Karpas-422 (cell line): Measurements from ENCODE around the gene ITK. TPM values are rescaled to one million over a fixed set of nuclear protein-coding genes. Genes with fewer than 3 reads are reported as not detected.
A peak's percentile ranks its signal among the peaks of the same experiment; 100 is the strongest.

ENCODE experiments used
- DNase-seq: peaks from one replicate; pipeline ENCODE4 v3.0.0-alpha.2; 2015
- H2AFZ ChIP-seq: fragments of 200-600 bp; sonication (generic); 2 replicates; pipeline ENCODE4 v1.6.1; 2014; ENCODE audit warnings: antibody characterized with exemption, low read length, mixed read lengths
- H3K27ac ChIP-seq: fragments of 200-600 bp; sonication (generic); 2 replicates; pipeline ENCODE4 v1.5.1; 2014; ENCODE audit warnings: mild to moderate bottlenecking, low read length, moderate library complexity
- H3K27me3 ChIP-seq: fragments of 200-600 bp; sonication (generic); 2 replicates; pipeline ENCODE4 v1.6.1; 2014; ENCODE audit warnings: low read length, mixed read lengths
- H3K36me3 ChIP-seq: fragments of 200-600 bp; sonication (generic); 2 replicates; pipeline ENCODE4 v1.6.1; 2014; ENCODE audit warnings: low read length, mixed read lengths; ENCODE audit not compliant: insufficient read depth
- H3K4me1 ChIP-seq: fragments of 200-600 bp; sonication (generic); 2 replicates; pipeline ENCODE4 v1.6.1; 2014; ENCODE audit warnings: mild to moderate bottlenecking, low read length, mixed read lengths
- H3K4me2 ChIP-seq: fragments of 200-600 bp; sonication (generic); 2 replicates; pipeline ENCODE4 v1.6.1; 2014; ENCODE audit warnings: low read length, low read depth, mild to moderate bottlenecking; ENCODE audit not compliant: poor library complexity, severe bottlenecking
- H3K4me3 ChIP-seq: fragments of 200-600 bp; sonication (generic); 2 replicates; pipeline ENCODE4 v1.5.1; 2014; ENCODE audit warnings: mild to moderate bottlenecking, antibody characterized with exemption, low read length, mixed read lengths
- H3K79me2 ChIP-seq: fragments of 200-600 bp; sonication (generic); 2 replicates; pipeline ENCODE4 v1.6.1; 2014; ENCODE audit warnings: mild to moderate bottlenecking, low read length, mixed read lengths
- H3K9ac ChIP-seq: fragments of 200-600 bp; sonication (generic); 2 replicates; pipeline ENCODE4 v1.6.0; 2014; ENCODE audit warnings: low read length
- H3K9me2 ChIP-seq: fragments of 200-600 bp; sonication (generic), shearing (Covaris generic); replicated peaks from 2 replicates; pipeline ENCODE4 v1.6.0; 2014; ENCODE audit warnings: mild to moderate bottlenecking, low read length, moderate library complexity; ENCODE audit not compliant: insufficient read depth
- H3K9me3 ChIP-seq: fragments of 300-700, 200-600 bp; sonication (generic); 2 replicates; pipeline ENCODE4 v1.6.1; 2014; ENCODE audit warnings: low read length, mixed read lengths
- H4K20me1 ChIP-seq: fragments of 200-600 bp; sonication (generic); 2 replicates; pipeline ENCODE4 v1.6.1; 2014; ENCODE audit warnings: mild to moderate bottlenecking, antibody characterized with exemption, low read length, low read depth; ENCODE audit not compliant: insufficient read depth
- total RNA-seq: library from RNA; depleted of rRNA; stranded (reverse); fragments of >200 nt; shearing (Covaris generic); gene quantifications from 2 replicates; pipeline ENCODE4 v1.2.3, GENCODE V29; 2014; ENCODE audit warnings: low replicate concordance; rRNA removed

Gene ITK
- total RNA-seq: 0.25 and 1.3 TPM in 2 replicates

DNA sequence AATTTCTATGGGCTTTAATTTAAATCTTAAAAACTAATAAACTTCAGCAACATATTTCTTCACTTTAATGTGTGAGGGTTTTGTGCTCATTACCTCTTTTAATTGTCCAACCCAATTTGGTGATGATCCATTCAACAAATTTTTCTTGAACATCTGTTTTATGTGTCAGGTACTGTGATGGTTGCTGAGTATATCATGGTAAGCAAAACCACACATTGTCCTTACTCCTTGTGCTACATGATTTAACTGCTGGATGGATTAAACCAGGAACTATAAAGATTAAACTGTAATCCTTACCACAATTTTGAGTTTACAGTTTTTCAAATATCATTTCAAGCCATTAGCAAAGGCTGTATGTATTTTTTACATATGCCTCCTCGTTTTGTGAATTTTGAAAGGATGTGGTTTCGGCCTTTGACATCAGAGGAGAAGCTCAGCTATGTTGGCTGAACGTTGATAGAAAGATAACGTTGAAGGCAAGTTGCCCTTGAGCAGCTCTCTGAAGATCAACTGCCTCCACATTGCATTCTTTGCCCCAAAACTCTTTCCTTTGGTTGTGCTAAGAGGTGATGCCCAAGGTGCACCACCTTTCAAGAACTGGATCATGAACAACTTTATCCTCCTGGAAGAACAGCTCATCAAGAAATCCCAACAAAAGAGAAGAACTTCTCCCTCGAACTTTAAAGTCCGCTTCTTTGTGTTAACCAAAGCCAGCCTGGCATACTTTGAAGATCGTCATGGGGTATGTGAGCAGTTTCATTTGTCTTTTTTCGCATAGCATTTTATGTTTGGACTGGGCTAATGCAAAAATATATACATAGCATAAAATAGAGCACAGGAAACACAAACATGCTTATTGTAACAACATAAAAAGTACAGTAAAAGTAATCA is at the start of gene ITK:
TSS of gene ITK (plus strand) at position 467 of the 891 bp plus-strand sequence. CDS start at position 605, 138 bp downstream.
- DNase-seq: no peak
- no peaks in the 10 kb centered on the region for H3K27me3 ChIP-seq
- no peak within 1 kb of the TSS for H3K27ac ChIP-seq
- H2AFZ ChIP-seq: no peak within 1 kb of the TSS; the same call in 1 of the 2 replicates
- no peaks in the 10 kb centered on the region for H3K9me3 ChIP-seq
- H4K20me1 ChIP-seq: no peaks in the 10 kb centered on the region
- H3K4me1 ChIP-seq: 0 out of 2 replicates have a peak, but pooled peaks cover 4% of the 10 kb centered on the region
- H3K4me2 ChIP-seq: no peak within 1 kb of the TSS
- H3K79me2 ChIP-seq: no peaks in the 10 kb centered on the region
- no peak within 1 kb of the TSS for H3K4me3 ChIP-seq
- H3K9me2 ChIP-seq: no peaks in the 10 kb centered on the region
- no peaks in the 10 kb centered on the region for H3K36me3 ChIP-seq
- no peak within 1 kb of the TSS for H3K9ac ChIP-seq

DNA sequence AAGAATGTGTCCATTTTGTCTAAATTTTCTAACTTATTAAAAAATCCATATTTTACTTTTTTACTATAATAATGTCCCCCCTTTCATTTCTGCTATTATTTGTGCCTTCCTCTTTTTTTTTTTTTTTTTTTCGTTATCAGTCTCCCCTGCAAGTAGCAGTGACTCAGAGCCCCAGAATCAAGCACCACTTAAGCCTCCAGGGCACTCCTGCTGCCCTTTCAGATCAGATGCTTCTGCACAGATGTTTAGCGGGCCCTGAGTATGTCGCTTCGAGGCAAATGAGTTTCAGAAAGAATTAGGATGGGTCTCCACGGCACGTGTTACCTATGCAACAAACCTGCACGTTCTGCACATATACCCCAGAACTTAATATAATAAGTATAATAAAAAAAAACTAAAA is 49.7 kb upstream of the ITK start:
- Histone ChIP-seq H3K79me2 (no peaks in the 10 kb centered on the region), H3K27ac (no peak overlapping the region), H3K4me1 (peaks cover 8% of the 10 kb centered on the region), H3K9me3 (no peaks in the 10 kb centered on the region), H3K4me3 (no peak overlapping the region), H3K27me3 (no peaks in the 10 kb centered on the region), H2AFZ (no peak overlapping the region), H4K20me1 (0 out of 2 replicates have a peak, but pooled peaks cover 5% of the 10 kb centered on the region), H3K4me2 (no peak overlapping the region), H3K36me3 (no peaks in the 10 kb centered on the region), H3K9ac (no peak overlapping the region), H3K9me2 (no peaks in the 10 kb centered on the region)
- DNase-seq: peak; percentile 62

DNA sequence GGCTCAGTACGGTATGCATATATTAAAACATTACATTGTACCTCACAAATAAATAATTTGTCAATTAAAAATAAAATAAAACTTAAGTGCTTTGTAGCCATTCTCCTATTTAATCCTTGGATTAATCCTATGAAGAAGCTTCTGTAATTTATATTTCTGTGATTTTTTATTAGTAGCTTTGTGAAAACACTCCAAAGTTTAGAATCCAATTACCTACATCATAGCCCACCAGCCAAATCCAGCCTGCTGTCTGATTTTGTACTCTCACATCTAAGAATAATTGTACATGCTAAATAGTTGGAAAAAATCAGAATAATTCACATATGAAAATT is 48.4 kb upstream of the ITK start:
- Histone ChIP-seq H3K9me2 (no peaks in the 10 kb centered on the region), H3K4me1 (peaks cover 8% of the 10 kb centered on the region), H3K27ac (no peak overlapping the region), H3K9ac (no peak overlapping the region), H3K4me3 (no peak overlapping the region), H3K9me3 (no peaks in the 10 kb centered on the region), H4K20me1 (0 out of 2 replicates have a peak, but pooled peaks cover 5% of the 10 kb centered on the region), H3K36me3 (no peaks in the 10 kb centered on the region), H2AFZ (no peak overlapping the region), H3K27me3 (no peaks in the 10 kb centered on the region), H3K4me2 (no peak overlapping the region), H3K79me2 (no peaks in the 10 kb centered on the region)
- no peak for DNase-seq

DNA sequence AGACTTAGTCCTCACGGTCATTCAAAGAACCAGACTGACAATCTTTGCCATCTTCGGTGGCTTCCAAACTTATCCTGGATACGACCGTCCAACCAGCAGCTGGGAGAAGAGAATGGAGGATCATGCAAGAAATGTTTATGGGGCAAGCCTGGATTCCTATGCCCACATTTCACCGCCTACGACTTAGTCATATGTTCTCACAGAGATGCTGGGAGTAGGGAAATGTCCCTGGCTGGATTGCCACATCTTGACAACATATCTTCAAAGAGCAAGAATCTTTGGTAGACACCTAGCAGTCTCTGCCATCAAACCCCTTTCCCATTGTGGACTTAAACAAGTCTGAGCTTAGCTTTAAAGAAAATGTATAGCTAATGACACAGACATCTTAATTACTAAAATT is 42.9 kb upstream of the ITK start:
- no peak overlapping the region for H3K4me3 ChIP-seq
- no peak overlapping the region for H3K9ac ChIP-seq
- peaks cover 19% of the 10 kb centered on the region for H3K79me2 ChIP-seq
- peaks cover 16% of the 10 kb centered on the region for H3K36me3 ChIP-seq
- DNase-seq: peak; percentile 31
- no peaks in the 10 kb centered on the region for H3K27me3 ChIP-seq
- no peak overlapping the region for H3K4me2 ChIP-seq
- no peaks in the 10 kb centered on the region for H3K9me3 ChIP-seq
- H4K20me1 ChIP-seq: peaks cover 10% of the 10 kb centered on the region
- no peak overlapping the region for H2AFZ ChIP-seq
- no peaks in the 10 kb centered on the region for H3K9me2 ChIP-seq
- H3K27ac ChIP-seq: no peak overlapping the region
- H3K4me1 ChIP-seq: peaks cover 8% of the 10 kb centered on the region

DNA sequence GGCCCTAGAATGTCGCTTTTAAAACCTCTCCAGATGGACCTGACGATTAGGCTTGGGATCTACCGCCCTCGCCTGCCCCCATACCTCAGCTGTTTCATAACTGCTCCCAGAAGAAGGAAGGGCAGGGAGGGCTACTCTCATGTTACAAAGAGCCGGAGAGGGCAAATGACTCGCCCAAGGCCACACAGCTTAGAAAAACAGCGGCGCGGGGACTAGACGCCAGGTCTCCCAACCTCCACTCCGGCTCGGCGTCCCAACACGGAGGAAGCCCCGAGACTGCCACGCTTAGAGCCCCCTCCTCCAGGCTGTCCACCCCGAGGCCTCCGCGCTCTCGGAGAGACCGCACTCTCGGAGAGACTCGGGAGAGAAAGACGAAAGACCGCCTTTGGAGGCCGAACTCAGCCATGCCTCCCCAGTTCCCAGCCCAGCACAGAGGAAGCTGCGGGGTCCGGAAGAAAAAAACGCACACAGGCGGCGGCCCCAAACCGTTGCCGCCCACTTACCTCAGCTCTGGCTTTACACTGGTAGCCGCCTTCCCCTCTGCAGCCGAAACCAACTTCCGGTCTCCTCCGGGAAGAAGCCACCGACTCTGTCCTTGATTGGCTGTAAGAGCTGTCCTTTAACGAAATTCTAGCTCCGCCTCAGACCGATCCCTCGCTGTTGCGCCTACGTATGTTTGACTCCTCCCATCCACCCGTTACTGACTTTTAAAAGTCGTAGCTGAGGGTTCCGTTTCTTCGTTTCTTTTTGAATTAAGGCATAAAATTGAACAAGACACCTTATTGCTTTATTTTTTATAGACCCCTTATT is 38.1 kb upstream of the ITK start, which contains the start of gene MED7:
TSS of gene MED7 (minus strand) at position 549 of the 810 bp plus-strand sequence. CDS start 3,434 bp downstream, outside the sequence.
- Histone ChIP-seq H4K20me1 (peaks cover 5% of the 10 kb centered on the region), H3K9me2 (no peaks in the 10 kb centered on the region), H2AFZ (peak within 1 kb of the TSS; percentile 95), H3K4me2 (peak within 1 kb of the TSS; percentile 98), H3K9me3 (no peaks in the 10 kb centered on the region), H3K9ac (peak within 1 kb of the TSS; percentile 97), H3K4me1 (peaks cover 17% of the 10 kb centered on the region), H3K4me3 (peak within 1 kb of the TSS; percentile 86), H3K79me2 (peaks cover 19% of the 10 kb centered on the region), H3K36me3 (peaks cover 14% of the 10 kb centered on the region), H3K27ac (peak within 1 kb of the TSS; percentile 76), H3K27me3 (no peaks in the 10 kb centered on the region)
- peak; percentile 100 for DNase-seq

DNA sequence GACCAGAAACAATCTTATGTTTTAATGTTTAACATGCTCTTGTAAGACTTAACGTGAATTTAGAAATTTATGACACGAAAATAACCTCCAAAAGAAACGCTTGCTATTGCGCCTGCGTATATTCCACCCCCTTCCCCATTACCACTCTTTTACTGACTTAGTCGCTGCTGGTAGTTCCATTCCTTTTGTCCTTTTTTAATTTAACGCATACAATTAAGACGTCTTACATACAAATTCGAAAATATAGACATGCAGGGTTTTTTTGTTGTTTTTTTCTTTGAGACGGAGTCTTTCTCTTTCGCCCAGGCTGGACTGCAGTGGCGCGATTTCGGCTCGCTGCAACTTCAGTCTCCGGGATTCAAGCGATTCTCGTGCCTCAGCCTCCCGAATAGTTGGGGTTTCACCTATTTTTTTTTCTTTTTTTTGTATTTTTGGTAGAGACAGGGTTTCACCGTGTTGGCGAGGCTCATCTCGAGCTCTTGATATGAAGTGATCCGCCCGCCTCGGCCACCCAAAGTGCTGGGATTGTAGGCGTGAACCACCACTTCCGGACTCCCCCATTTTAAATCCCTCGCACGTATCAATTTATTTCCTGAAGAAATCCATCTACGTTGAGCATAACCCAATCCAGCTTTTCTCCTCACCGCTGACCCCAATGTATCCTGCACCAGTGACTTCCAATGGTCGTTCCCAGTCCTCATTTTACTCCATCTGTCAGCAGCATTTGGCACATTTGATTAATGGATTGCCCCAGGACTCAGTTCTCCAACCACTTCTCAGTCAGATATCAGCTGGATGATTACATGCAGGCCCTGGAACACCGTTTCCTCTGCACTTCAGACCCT is 37.3 kb upstream of the ITK start:
- no peaks in the 10 kb centered on the region; the same call in 1 of the 2 replicates for H4K20me1 ChIP-seq
- peak overlapping the region; percentile 95 for H2AFZ ChIP-seq
- H3K9me2 ChIP-seq: no peaks in the 10 kb centered on the region
- peak overlapping the region; percentile 82 for H3K9ac ChIP-seq
- H3K4me3 ChIP-seq: peak overlapping the region; percentile 86
- DNase-seq: peak; percentile 79
- H3K27me3 ChIP-seq: no peaks in the 10 kb centered on the region
- H3K36me3 ChIP-seq: peaks cover 6% of the 10 kb centered on the region
- H3K9me3 ChIP-seq: no peaks in the 10 kb centered on the region
- H3K4me1 ChIP-seq: peaks cover 17% of the 10 kb centered on the region
- peaks cover 19% of the 10 kb centered on the region for H3K79me2 ChIP-seq
- peak overlapping the region; percentile 76 for H3K27ac ChIP-seq
- peak overlapping the region; percentile 98 for H3K4me2 ChIP-seq

DNA sequence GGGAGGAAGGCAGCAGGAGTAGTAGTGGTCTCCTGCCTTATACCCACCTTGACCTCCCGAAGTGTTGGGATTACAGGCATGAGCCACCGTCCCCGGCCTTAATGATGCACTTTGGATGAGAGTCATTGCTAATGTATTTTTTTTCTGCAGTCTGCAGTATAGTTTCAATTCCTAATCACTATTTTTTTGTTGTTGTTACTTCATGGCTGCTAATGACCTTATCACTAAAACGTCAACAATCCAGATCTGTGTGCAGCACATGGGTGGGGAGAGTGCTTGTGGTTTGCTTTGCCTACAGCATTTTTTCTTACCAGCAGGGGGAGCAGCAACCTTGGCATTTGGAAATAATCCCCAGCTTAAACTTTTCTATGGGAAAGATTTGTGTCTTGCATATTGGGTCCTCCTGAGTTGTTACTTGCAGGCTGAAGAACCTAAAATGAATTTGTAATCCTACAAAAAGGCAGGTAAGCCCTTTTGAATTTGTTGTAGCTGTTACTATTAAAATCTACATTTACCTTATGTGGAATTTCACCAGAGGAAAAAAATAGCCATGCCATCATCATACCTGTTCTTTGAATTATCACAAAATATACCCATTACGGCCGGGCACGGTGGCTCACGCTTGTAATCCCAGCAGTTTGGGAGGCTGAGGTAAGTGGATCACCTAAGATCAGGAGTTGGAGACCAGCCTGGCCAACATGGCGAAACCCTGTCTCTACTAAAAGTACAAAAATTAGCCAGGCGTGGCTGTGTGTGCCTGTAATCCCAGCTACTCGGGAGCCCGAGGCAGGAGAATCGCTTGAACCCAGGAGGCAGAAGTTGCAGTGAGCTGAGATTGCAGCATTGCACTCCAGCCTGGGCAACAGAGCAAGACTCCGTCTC is 31.7 kb upstream of the ITK start:
- no peak overlapping the region for H3K27ac ChIP-seq
- no peak overlapping the region for H2AFZ ChIP-seq
- peaks cover 18% of the 10 kb centered on the region for H3K4me1 ChIP-seq
- H3K9me3 ChIP-seq: no peaks in the 10 kb centered on the region
- H3K27me3 ChIP-seq: no peaks in the 10 kb centered on the region
- H3K79me2 ChIP-seq: no peaks in the 10 kb centered on the region
- DNase-seq: peak; percentile 94
- H3K4me2 ChIP-seq: no peak overlapping the region
- no peak overlapping the region for H3K4me3 ChIP-seq
- no peaks in the 10 kb centered on the region for H3K36me3 ChIP-seq
- H3K9ac ChIP-seq: no peak overlapping the region
- no peaks in the 10 kb centered on the region for H3K9me2 ChIP-seq
- H4K20me1 ChIP-seq: no peaks in the 10 kb centered on the region
